HEK293 (cell line): ENCODE data around the gene RIMS4.
A peak's percentile ranks its signal among the peaks of the same experiment; 100 is the strongest.

Experiments
- KLF1 ChIP-seq: fragments of 450-650 bp; formaldehyde crosslinking; IDR thresholded peaks from 2 replicates; pipeline ENCODE4 v1.5.1; 2016; ENCODE audit warnings: missing biosample characterization, missing genetic modification characterization
- PATZ1 ChIP-seq: fragments of 450-650 bp; formaldehyde crosslinking; IDR thresholded peaks from 2 replicates; pipeline ENCODE4 v1.5.1; 2016; ENCODE audit warnings: missing biosample characterization, missing genetic modification characterization
- YY2 ChIP-seq: fragments of 450-650 bp; formaldehyde crosslinking; IDR thresholded peaks from 2 replicates; pipeline ENCODE4 v1.5.1; 2016; ENCODE audit warnings: missing biosample characterization, missing genetic modification characterization
- ZNF121 ChIP-seq: fragments of 450-650 bp; formaldehyde crosslinking; IDR thresholded peaks from 2 replicates; pipeline ENCODE4 v1.5.1; 2016; ENCODE audit warnings: missing biosample characterization, missing genetic modification characterization
- ZNF146 ChIP-seq: fragments of 450-650 bp; formaldehyde crosslinking; IDR thresholded peaks from 2 replicates; pipeline ENCODE4 v1.5.1; 2016; ENCODE audit warnings: missing biosample characterization, missing genetic modification characterization
- ZNF223 ChIP-seq: fragments of 450-650 bp; formaldehyde crosslinking; IDR thresholded peaks from 2 replicates; pipeline ENCODE4 v1.5.1; 2016; ENCODE audit warnings: missing biosample characterization, missing genetic modification characterization
- ZNF404 ChIP-seq: fragments of 450-650 bp; formaldehyde crosslinking; IDR thresholded peaks from 2 replicates; pipeline ENCODE4 v1.5.1; 2017; ENCODE audit warnings: missing biosample characterization, missing genetic modification characterization
- ZNF48 ChIP-seq: fragments of 450-650 bp; formaldehyde crosslinking; IDR thresholded peaks from 2 replicates; pipeline ENCODE4 v1.5.1; 2016; ENCODE audit warnings: missing biosample characterization, missing genetic modification characterization
- ZNF510 ChIP-seq: fragments of 450-650 bp; formaldehyde crosslinking; IDR thresholded peaks from 2 replicates; pipeline ENCODE4 v1.5.1; 2018; ENCODE audit warnings: mild to moderate bottlenecking, missing genetic modification characterization, missing biosample characterization; ENCODE audit not compliant: insufficient replicate concordance
- ZNF571 ChIP-seq: fragments of 450-650 bp; formaldehyde crosslinking; IDR thresholded peaks from 2 replicates; pipeline ENCODE4 v1.5.0; 2017; ENCODE audit warnings: missing biosample characterization, missing genetic modification characterization
- ZSCAN16 ChIP-seq: fragments of 450-650 bp; formaldehyde crosslinking; IDR thresholded peaks from 2 replicates; pipeline ENCODE4 v1.5.1; 2016; ENCODE audit warnings: missing biosample characterization, missing genetic modification characterization
- TF ChIP-seq, protein P1 (sequence below): fragments of 450-650 bp; formaldehyde crosslinking; IDR thresholded peaks from 2 replicates; pipeline ENCODE4 v1.5.1; 2016; ENCODE audit warnings: missing biosample characterization, missing genetic modification characterization
- TF ChIP-seq, protein P2 (sequence below): fragments of 450-650 bp; formaldehyde crosslinking; conservative IDR thresholded peaks from 2 replicates; pipeline ENCODE4 v1.5.1; 2016; ENCODE audit warnings: low read depth, missing biosample characterization, missing genetic modification characterization
- TF ChIP-seq, protein P3 (sequence below): fragments of 450-650 bp; formaldehyde crosslinking; IDR thresholded peaks from 2 replicates; pipeline ENCODE4 v1.5.1; 2016; ENCODE audit warnings: missing biosample characterization, missing genetic modification characterization
- TF ChIP-seq, protein P4 (sequence below): fragments of 450-650 bp; formaldehyde crosslinking; IDR thresholded peaks from 2 replicates; pipeline ENCODE4 v1.5.1; 2016; ENCODE audit warnings: missing biosample characterization, missing genetic modification characterization
- TF ChIP-seq, protein P5 (sequence below): fragments of 450-650 bp; IDR thresholded peaks from 2 replicates; pipeline ENCODE4 v1.5.1; 2018; ENCODE audit warnings: missing biosample characterization, missing genetic modification characterization
- TF ChIP-seq, protein P6 (sequence below): fragments of 450-650 bp; formaldehyde crosslinking; IDR thresholded peaks from 2 replicates; pipeline ENCODE4; 2016; ENCODE audit warnings: missing biosample characterization, missing genetic modification characterization
- TF ChIP-seq, protein P7 (sequence below): fragments of 450-650 bp; formaldehyde crosslinking; IDR thresholded peaks from 2 replicates; pipeline ENCODE4 v1.5.1; 2016; ENCODE audit warnings: missing biosample characterization, missing genetic modification characterization

The RIMS4 gene

GRCh38 chr20:44714701-44715498 lies 95.4 kb downstream of the RIMS4 start, which contains the start of gene CCN5 (continued):
- TF ChIP-seq PATZ1 (peak; percentile 28; the same call in 1 of the 2 replicates), ZNF146 (tag by site-specific recombination) (no peak), ZNF223 (tag by site-specific recombination) (peak; percentile 87), ZNF404 (tag by site-specific recombination) (no peak), KLF1 (tag by site-specific recombination) (peak; percentile 79; the same call in 1 of the 2 replicates), ZNF510 (tag by site-specific recombination) (no peak), ZNF121 (tag by site-specific recombination) (no peak), ZNF571 (no peak), YY2 (no peak), ZNF48 (tag by site-specific recombination) (no peak), ZSCAN16 (no peak)
- TF ChIP-seq, protein P1, sequence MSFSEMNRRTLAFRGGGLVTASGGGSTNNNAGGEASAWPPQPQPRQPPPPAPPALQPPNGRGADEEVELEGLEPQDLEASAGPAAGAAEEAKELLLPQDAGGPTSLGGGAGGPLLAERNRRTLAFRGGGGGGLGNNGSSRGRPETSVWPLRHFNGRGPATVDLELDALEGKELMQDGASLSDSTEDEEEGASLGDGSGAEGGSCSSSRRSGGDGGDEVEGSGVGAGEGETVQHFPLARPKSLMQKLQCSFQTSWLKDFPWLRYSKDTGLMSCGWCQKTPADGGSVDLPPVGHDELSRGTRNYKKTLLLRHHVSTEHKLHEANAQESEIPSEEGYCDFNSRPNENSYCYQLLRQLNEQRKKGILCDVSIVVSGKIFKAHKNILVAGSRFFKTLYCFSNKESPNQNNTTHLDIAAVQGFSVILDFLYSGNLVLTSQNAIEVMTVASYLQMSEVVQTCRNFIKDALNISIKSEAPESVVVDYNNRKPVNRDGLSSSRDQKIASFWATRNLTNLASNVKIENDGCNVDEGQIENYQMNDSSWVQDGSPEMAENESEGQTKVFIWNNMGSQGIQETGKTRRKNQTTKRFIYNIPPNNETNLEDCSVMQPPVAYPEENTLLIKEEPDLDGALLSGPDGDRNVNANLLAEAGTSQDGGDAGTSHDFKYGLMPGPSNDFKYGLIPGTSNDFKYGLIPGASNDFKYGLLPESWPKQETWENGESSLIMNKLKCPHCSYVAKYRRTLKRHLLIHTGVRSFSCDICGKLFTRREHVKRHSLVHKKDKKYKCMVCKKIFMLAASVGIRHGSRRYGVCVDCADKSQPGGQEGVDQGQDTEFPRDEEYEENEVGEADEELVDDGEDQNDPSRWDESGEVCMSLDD: peak; percentile 35; the same call in 1 of the 2 replicates
- TF ChIP-seq, protein P2, sequence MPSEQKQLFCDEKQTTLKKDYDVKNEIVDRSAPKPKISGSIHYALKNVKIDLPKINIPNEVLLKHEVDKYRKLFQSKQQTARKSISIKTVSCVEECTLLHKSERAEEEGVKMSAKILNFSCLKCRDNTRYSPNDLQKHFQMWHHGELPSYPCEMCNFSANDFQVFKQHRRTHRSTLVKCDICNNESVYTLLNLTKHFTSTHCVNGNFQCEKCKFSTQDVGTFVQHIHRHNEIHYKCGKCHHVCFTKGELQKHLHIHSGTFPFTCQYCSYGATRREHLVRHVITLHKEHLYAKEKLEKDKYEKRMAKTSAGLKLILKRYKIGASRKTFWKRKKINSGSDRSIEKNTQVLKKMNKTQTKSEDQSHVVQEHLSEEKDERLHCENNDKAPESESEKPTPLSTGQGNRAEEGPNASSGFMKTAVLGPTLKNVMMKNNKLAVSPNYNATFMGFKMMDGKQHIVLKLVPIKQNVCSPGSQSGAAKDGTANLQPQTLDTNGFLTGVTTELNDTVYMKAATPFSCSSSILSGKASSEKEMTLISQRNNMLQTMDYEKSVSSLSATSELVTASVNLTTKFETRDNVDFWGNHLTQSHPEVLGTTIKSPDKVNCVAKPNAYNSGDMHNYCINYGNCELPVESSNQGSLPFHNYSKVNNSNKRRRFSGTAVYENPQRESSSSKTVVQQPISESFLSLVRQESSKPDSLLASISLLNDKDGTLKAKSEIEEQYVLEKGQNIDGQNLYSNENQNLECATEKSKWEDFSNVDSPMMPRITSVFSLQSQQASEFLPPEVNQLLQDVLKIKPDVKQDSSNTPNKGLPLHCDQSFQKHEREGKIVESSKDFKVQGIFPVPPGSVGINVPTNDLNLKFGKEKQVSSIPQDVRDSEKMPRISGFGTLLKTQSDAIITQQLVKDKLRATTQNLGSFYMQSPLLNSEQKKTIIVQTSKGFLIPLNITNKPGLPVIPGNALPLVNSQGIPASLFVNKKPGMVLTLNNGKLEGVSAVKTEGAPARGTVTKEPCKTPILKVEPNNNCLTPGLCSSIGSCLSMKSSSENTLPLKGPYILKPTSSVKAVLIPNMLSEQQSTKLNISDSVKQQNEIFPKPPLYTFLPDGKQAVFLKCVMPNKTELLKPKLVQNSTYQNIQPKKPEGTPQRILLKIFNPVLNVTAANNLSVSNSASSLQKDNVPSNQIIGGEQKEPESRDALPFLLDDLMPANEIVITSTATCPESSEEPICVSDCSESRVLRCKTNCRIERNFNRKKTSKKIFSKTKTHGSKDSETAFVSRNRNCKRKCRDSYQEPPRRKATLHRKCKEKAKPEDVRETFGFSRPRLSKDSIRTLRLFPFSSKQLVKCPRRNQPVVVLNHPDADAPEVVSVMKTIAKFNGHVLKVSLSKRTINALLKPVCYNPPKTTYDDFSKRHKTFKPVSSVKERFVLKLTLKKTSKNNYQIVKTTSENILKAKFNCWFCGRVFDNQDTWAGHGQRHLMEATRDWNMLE (tag by site-specific recombination): no peak
- TF ChIP-seq, protein P3, sequence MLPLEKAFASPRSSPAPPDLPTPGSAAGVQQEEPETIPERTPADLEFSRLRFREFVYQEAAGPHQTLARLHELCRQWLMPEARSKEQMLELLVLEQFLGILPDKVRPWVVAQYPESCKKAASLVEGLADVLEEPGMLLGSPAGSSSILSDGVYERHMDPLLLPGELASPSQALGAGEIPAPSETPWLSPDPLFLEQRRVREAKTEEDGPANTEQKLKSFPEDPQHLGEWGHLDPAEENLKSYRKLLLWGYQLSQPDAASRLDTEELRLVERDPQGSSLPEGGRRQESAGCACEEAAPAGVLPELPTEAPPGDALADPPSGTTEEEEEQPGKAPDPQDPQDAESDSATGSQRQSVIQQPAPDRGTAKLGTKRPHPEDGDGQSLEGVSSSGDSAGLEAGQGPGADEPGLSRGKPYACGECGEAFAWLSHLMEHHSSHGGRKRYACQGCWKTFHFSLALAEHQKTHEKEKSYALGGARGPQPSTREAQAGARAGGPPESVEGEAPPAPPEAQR (tag by site-specific recombination): no peak
- TF ChIP-seq, protein P4, sequence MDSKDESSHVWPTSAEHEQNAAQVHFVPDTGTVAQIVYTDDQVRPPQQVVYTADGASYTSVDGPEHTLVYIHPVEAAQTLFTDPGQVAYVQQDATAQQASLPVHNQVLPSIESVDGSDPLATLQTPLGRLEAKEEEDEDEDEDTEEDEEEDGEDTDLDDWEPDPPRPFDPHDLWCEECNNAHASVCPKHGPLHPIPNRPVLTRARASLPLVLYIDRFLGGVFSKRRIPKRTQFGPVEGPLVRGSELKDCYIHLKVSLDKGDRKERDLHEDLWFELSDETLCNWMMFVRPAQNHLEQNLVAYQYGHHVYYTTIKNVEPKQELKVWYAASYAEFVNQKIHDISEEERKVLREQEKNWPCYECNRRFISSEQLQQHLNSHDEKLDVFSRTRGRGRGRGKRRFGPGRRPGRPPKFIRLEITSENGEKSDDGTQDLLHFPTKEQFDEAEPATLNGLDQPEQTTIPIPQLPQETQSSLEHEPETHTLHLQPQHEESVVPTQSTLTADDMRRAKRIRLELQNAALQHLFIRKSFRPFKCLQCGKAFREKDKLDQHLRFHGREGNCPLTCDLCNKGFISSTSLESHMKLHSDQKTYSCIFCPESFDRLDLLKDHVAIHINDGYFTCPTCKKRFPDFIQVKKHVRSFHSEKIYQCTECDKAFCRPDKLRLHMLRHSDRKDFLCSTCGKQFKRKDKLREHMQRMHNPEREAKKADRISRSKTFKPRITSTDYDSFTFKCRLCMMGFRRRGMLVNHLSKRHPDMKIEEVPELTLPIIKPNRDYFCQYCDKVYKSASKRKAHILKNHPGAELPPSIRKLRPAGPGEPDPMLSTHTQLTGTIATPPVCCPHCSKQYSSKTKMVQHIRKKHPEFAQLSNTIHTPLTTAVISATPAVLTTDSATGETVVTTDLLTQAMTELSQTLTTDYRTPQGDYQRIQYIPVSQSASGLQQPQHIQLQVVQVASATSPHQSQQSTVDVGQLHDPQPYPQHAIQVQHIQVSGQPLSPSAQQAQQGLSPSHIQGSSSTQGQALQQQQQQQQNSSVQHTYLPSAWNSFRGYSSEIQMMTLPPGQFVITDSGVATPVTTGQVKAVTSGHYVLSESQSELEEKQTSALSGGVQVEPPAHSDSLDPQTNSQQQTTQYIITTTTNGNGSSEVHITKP (tag by site-specific recombination): peak; percentile 51; the same call in 1 of the 2 replicates
- TF ChIP-seq, protein P5, sequence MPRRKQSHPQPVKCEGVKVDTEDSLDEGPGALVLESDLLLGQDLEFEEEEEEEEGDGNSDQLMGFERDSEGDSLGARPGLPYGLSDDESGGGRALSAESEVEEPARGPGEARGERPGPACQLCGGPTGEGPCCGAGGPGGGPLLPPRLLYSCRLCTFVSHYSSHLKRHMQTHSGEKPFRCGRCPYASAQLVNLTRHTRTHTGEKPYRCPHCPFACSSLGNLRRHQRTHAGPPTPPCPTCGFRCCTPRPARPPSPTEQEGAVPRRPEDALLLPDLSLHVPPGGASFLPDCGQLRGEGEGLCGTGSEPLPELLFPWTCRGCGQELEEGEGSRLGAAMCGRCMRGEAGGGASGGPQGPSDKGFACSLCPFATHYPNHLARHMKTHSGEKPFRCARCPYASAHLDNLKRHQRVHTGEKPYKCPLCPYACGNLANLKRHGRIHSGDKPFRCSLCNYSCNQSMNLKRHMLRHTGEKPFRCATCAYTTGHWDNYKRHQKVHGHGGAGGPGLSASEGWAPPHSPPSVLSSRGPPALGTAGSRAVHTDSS (tag by site-specific recombination): no peak
- TF ChIP-seq, protein P6, sequence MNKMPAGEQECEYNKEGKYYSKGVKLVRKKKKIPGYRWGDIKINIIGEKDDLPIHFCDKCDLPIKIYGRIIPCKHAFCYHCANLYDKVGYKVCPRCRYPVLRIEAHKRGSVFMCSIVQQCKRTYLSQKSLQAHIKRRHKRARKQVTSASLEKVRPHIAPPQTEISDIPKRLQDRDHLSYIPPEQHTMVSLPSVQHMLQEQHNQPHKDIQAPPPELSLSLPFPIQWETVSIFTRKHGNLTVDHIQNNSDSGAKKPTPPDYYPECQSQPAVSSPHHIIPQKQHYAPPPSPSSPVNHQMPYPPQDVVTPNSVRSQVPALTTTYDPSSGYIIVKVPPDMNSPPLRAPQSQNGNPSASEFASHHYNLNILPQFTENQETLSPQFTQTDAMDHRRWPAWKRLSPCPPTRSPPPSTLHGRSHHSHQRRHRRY (tag by site-specific recombination): no peak
- TF ChIP-seq, protein P7, sequence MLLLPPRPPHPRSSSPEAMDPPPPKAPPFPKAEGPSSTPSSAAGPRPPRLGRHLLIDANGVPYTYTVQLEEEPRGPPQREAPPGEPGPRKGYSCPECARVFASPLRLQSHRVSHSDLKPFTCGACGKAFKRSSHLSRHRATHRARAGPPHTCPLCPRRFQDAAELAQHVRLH (tag by site-specific recombination): no peak
